ENCODE results near the gene FHIT.

The FHIT gene

DNA sequence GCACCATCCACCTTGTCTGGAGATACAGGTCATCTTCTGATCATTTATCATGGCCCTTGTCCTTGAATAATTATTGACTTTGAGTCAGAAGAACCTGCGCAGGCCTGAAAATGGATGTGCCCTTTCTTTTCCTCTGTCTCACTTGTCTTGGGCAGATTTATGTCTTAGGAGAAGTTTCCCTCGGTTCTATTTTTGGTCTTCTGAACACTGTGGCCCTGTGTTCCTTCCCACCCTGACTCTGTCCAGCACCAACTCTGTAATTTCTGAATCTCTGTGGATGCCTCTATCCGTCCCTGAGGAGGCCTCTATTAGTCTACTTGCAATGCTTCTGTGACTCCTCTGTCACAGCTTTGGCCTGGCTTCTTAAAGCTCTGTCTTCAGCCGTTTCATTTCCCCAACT lies 1520.7 kb downstream of the FHIT start:
- no peak for DNase-seq

DNA sequence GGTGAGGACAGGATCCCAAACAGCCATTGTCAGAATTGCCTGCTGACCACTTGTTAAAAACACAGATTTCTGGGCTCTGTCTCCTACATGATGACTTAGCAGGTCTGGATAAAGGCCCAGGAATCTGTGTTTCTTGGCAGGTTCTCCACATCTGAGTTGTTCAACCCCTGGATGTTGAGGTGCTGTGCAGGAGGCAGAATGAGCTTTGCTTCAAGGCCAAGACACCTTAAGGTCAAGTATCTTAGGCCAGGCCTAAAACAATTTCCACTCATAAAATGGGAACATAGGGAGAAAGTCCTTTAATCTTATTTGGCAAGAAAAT lies 1522.7 kb downstream of the FHIT start:
- no peak for DNase-seq

DNA sequence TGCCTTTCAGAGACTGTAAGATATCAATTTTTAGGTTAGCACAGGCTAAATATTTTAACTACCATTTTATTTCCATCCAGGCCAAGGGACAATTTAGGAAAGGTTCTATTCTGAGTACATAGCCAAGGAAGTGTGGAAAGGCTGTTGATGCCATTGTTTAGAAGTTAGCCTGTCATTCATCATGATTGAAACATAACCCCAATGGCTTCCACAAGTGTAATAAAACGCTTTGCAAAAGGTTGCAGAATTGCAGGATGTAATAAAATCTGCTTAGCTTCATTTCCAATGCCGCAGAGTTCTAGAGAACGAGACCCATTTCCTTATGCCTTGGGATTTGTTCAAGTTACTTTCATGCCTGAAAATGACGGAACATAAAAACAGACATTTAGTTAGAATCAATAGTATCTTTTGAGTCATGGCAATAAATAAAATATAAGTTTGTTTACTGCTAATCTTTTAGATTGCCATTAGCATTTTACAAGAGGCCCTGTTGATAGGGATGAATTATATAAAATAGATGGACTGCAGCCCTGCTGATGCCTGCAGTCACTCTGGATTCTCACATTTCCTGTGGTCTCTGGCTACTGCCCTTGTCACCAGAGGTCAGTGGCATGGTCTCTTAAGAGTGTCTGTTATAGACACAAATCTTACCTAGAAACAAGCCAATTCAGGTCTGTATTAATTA lies 1523.2 kb downstream of the FHIT start:
- no peak for DNase-seq

DNA sequence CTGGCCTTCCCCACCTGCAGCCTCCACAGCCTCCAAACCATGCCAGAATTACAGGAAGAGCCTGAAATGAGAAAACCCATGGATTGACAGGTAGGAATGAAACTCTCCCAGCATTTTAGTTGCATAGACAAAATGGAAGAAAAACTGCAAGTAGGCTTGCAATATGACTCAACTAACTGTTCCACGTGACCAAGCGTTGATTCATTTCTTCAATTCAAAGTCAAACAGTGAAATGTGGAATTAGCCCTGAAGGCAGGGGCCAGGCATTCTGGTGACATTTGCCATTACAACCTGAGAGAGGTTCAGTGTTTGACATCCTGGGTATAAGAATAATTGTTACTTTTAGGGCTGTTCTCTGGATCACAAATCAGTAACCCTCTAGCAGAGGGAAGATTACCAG lies 1525.0 kb downstream of the FHIT start:
- no peak for DNase-seq

DNA sequence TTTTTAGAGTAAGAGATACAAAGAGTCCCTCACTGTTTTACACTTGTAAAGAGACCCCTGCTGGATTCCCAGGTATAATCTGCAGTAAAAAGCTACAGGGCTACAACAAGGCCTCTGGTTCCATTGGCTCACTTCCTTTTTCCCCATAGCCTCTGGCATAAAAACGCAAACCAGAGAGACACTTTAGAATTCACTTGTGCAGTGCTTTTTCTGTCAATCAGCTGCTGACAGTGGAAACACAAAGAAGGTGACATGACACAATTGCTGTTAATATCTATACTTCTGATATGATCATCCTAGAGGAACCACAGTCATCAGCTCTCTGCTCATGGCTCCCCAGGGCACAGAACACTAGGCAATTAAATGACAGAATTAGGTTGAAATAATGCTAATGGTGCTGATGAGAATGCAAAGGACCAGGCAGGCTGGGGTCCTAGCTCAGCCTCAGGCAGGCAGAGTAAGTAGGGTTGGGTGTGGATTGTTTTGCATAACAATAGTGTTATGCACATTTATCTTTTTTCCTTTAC lies 1533.5 kb downstream of the FHIT start:
- DNase-seq = no peak

DNA sequence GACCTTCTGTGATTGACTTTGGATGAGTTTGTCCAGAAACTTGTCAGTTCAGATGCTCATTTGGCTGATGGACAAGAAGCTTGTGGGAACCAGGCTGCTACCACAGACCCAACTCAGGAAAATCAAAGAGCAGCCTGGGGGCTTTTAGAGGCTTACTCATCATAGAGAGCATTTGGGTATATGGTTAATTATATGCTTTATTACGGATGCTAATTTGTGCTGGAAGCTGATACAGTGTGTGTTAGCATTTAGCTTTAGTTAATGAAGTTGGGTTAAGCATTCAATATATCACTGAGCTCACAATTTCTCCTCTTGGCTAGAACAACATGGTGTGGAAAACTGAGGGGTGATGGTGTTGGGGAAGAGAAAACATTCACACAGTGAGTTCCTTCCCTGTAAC lies 1537.2 kb downstream of the FHIT start:
- DNase-seq = no peak

DNA sequence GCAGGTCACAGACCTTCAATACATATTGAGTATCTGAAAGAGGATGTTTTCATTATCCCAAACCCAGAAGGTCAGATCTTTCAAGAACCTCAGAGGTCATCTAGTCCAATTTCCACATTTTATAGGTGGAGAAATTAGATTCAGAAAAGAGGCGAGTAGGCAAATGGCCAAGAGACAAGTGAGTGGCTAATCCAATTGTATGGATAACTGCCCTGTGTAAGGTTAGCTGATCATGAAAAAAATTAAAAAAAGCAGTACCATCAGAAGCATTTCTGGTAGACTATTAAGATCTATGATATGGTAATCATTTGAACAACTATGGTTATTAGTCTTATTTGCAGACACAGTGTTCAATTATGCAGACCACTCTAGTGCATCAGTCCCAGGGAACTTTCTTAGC lies 1540.7 kb downstream of the FHIT start:
- no peak for DNase-seq

DNA sequence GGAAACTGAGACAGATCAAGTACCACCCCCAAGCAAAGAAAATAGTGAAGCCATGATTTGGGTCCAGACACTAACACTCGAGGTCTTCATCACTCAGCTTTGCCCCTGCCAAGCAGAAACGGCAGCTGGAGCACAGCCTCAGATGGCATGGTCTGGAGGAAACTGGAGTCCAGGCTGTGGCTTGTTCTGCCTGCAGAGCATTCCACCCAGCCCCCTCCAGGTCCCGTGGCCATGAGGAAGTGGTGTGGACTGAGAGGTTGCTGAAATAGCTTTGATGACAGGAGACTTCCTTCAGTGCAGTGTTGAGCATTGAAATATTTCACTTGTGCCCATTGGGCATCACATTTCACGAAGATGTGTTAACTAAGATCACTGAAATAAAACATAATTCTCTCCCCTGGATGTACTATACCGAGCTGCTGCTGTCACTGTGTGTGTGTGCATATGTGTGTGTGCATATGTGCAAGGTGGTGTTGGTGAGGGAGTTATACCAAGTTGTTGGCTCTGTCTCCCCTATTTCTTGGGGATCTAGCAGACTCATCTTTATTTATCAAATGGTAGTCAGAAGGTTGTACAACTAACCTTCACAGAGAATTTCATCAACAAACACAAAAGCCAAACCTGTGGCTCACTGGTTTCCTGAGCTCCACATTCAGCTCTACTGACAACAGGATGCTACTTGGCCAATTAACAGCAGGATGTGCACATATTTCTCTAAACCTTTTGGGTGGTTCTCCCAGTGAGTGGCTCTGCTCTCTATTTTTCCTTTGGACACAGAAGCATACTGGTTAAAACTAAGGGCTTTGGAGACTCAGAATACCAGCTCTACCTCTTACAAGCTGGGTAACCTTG lies 1541.3 kb downstream of the FHIT start:
- peak; percentile 53 for DNase-seq

DNA sequence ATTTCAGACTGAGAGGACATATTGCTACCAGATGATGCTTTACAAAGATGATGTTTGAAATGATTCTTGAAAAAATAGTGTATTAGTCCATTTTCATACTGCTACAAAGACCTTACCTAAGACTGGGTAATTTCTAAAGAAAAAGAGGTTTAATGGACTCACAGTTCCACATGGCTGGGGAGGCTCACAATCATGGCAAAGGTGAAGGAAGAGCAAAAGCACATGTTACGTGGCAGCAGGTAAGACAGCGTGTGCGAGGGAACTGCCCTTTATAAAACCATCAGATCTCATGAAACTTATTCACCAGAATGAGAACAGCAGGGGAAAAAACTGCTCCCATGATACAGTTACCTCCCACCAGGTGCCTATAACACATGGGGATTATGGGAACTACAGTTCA lies 1543.0 kb downstream of the FHIT start:
- no peak for DNase-seq

DNA sequence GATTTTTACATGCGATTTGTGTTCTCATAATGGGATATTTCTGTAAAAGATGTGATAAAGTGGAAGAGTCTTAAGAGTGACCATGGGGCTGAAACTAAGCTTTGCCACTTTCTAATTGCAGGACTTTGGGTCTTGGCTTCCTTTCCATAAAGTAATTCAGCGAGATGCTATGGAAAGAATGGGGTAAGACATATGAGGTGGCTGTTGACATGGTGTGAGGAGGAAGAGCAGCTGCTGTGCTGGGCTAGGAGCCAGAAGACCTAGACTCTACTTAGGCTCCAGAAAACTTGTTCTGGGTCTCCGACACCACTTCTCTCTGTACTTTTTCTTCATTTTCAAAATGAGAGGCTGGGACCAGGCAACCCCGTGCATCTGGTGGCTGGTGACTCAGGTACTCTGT lies 1547.0 kb downstream of the FHIT start:
- no peak for DNase-seq

DNA sequence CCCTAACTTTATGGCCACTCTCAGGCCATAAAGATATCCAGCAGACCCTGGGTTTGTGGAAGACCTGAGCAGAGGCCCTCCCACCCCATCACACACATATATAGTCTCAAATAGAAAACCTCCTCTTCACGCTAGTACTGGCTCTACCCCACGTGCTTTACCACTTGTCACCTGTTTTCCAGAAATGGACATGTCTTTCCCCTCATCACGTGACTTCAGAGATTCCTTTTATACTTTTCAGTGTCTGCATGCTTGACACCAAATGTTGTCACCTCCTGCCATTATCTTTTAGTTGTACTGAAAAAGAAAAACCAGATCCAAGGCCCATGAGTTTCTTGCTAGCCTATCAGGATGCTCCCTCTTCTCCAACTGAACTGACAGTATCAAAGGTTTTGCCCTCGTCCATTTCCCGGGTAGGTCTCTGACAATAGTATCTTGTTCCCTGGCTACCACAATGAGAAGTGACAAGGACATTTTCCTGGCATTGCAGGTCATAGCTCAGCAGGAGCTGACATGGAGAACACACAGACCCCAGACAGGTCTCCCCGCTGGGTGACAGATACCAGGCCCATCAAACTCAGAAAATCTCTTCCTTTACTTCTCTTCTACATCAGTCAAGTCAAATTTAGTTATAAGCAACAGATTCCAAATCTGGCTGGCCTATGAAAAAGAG lies 1551.5 kb downstream of the FHIT start:
- no peak for DNase-seq
